HCT116 (cell line): Measurements from ENCODE around the gene CNTN4. TPM values are rescaled to one million over a fixed set of nuclear protein-coding genes. Genes with fewer than 3 reads are reported as not detected.

Experiments
- ATAC-seq: fragments of 200-7000 bp; cut with Tn5 transposase; 2 replicates; pipeline ENCODE4 v1.9.1; 2020; ENCODE audit warnings: mild to moderate bottlenecking, moderate library complexity
- BruUV-seq: library from RNA; stranded (reverse); fragments of 400-500 nt; replicated peaks from 2 replicates; lab custom pipeline; 2021; lab: Mats Ljungman, UMichigan
- CTCF ChIA-PET: fragments of 300-600 bp; sonication (Branson Sonifier 250); formaldehyde crosslinking; loops from one replicate; lab custom pipeline; 2021; ENCODE audit warnings: antibody characterized with exemption; lab: Charles Lee
- POLR2A ChIA-PET: fragments of 300-600, 350-600 bp; sonication (Branson Sonifier 250); formaldehyde crosslinking; loops from one replicate; lab custom pipeline; 2021; ENCODE audit warnings: antibody characterized with exemption; lab: Charles Lee
- RAD21 ChIA-PET, 2 experiments: fragments of 300-600 bp; sonication (Branson Sonifier 250); formaldehyde crosslinking; loops; one replicate each; lab custom pipeline; 2023; ENCODE audit warnings: low total read pairs in 2 of 2; ENCODE audit not compliant: uncharacterized antibody in 2 of 2, unreplicated experiment in 2 of 2, low non-redundant PET in 1 of 2; lab: Charles Lee
- DNase-seq: peaks from one replicate; pipeline ENCODE4 v3.0.0-alpha.2; 2010; ENCODE audit warnings: low read depth, low spot score
- H2AFZ ChIP-seq: fragments of 200-600 bp; shearing (Covaris generic), sonication (generic); 2 replicates; pipeline ENCODE4 v1.6.1; 2017; ENCODE audit warnings: low read depth, mixed run types, mixed read lengths, antibody characterized with exemption, low read length; ENCODE audit not compliant: poor library complexity, severe bottlenecking
- H3K27ac ChIP-seq: 2 replicates; pipeline ENCODE4 v1.5.1; 2012; ENCODE audit warnings: low read depth, low read length
- H3K27me3 ChIP-seq: fragments of 200-600 bp; sonication (generic); 2 replicates; pipeline ENCODE4 v1.6.1; 2016; ENCODE audit warnings: mixed run types, low read length, mixed read lengths; ENCODE audit not compliant: insufficient read depth
- H3K36me3 ChIP-seq, 2 experiments: fragments of 200-500 bp in 1 of 2; fragments of 200-600 bp in 1 of 2; sonication (Bioruptor generic) in 1 of 2; sonication (generic) in 1 of 2; 2 replicates each; pipeline versions ENCODE4 v1.5.1 to v1.6.1; 2014 to 2016; ENCODE audit warnings: low read length in 2 of 2, inconsistent platforms in 1 of 2, mixed read lengths in 1 of 2, mixed run types in 1 of 2; ENCODE audit not compliant: insufficient read depth in 2 of 2, control insufficient read depth in 1 of 2
- H3K4me1 ChIP-seq, 2 experiments: fragments of 200-600 bp in 1 of 2; sonication (generic) in 1 of 2; 2 replicates each; pipeline versions ENCODE4 v1.5.1 to v1.6.1; 2012 to 2017; ENCODE audit warnings: low read length in 2 of 2, inconsistent platforms in 1 of 2, mild to moderate bottlenecking in 1 of 2, mixed read lengths in 1 of 2, mixed run types in 1 of 2, moderate library complexity in 1 of 2; ENCODE audit not compliant: insufficient read depth in 2 of 2, control insufficient read depth in 1 of 2
- H3K4me2 ChIP-seq: fragments of 200-600 bp; sonication (generic); 2 replicates; pipeline ENCODE4 v1.6.1; 2017; ENCODE audit warnings: mixed run types, low read length, mixed read lengths
- H3K4me3 ChIP-seq, 2 experiments: fragments of 200-600 bp in 1 of 2; sonication (generic) in 1 of 2; replicated peaks in 1 of 2; 2 replicates each; pipeline ENCODE4 v1.5.1; 2011 to 2016; ENCODE audit warnings: low read length in 2 of 2, control low read depth in 1 of 2, low read depth in 1 of 2, mild to moderate bottlenecking in 1 of 2, mixed read lengths in 1 of 2, mixed run types in 1 of 2
- H3K79me2 ChIP-seq: fragments of 200-600 bp; sonication (generic); 2 replicates; pipeline ENCODE4 v1.6.1; 2017; ENCODE audit warnings: mild to moderate bottlenecking, mixed run types, low read length, moderate library complexity, mixed read lengths; ENCODE audit not compliant: insufficient read depth
- H3K9ac ChIP-seq: fragments of 200-600 bp; sonication (generic); 2 replicates; pipeline ENCODE4 v1.6.1; 2016; ENCODE audit warnings: low read length, mixed read lengths
- H3K9me2 ChIP-seq: fragments of 200-600 bp; sonication (generic), shearing (Covaris generic); 2 replicates; pipeline ENCODE4 v1.6.1; 2017; ENCODE audit warnings: mixed run types, mild to moderate bottlenecking, moderate library complexity; ENCODE audit not compliant: insufficient read depth
- H3K9me3 ChIP-seq, 2 experiments: fragments of 200-500 bp in 1 of 2; fragments of 200-600 bp in 1 of 2; sonication (Bioruptor generic) in 1 of 2; sonication (generic) in 1 of 2; 2 replicates each; pipeline ENCODE4 v1.6.1; 2014 to 2017; ENCODE audit warnings: low read length in 2 of 2, mixed read lengths in 2 of 2, inconsistent platforms in 1 of 2, low read depth in 1 of 2, mild to moderate bottlenecking in 1 of 2, mixed run types in 1 of 2, moderate library complexity in 1 of 2; ENCODE audit not compliant: control insufficient read depth in 1 of 2, insufficient read depth in 1 of 2
- H4K20me1 ChIP-seq: fragments of 200-600 bp; sonication (generic), shearing (Covaris generic); 2 replicates; pipeline ENCODE4 v1.6.1; 2017; ENCODE audit warnings: mixed run types, mild to moderate bottlenecking, moderate library complexity; ENCODE audit not compliant: insufficient read depth
- CEBPB ChIP-seq: IDR thresholded peaks from 2 replicates; pipeline ENCODE4 v1.6.1; 2012; ENCODE audit warnings: low read depth
- ELF1 ChIP-seq: IDR thresholded peaks from 2 replicates; pipeline ENCODE4 v1.6.1; 2012; ENCODE audit warnings: low read depth, borderline replicate concordance
- EZH2 ChIP-seq: fragments of 200-600 bp; sonication (generic); IDR thresholded peaks from 2 replicates; pipeline ENCODE4 v1.6.1; 2017; ENCODE audit warnings: antibody characterized with exemption, mixed run types
- JUND ChIP-seq: IDR thresholded peaks from 2 replicates; pipeline ENCODE4 v1.6.1; 2012
- POLR2A ChIP-seq: IDR thresholded peaks from 2 replicates; pipeline ENCODE4 v1.7.0; 2011; ENCODE audit warnings: borderline replicate concordance; ENCODE audit not compliant: insufficient read depth, insufficient read length; ENCODE audit errors: extremely low read depth
- POLR2AphosphoS5 ChIP-seq: IDR thresholded peaks from 2 replicates; pipeline ENCODE4 v1.6.1; 2011; ENCODE audit warnings: mild to moderate bottlenecking, low read depth, low read length, moderate library complexity
- REST ChIP-seq: IDR thresholded peaks from 2 replicates; pipeline ENCODE4 v1.6.1; 2012; ENCODE audit warnings: low read depth
- YY1 ChIP-seq: IDR thresholded peaks from 2 replicates; pipeline ENCODE4 v1.6.1; 2011; ENCODE audit warnings: low read length, low read depth, moderate library complexity, mild to moderate bottlenecking; ENCODE audit not compliant: insufficient replicate concordance; ENCODE audit errors: extremely low read depth
- intact Hi-C: fragments of 100-400 bp; cut with micrococcal nuclease; formaldehyde crosslinking; loops from 2 replicates; pipeline ENCODE4 v1.10.0; 2022
- total RNA-seq: library from RNA; stranded (reverse); gene quantifications from one replicate; pipeline ENCODE4 v1.2.1, GENCODE V29; 2021; ENCODE audit not compliant: unreplicated experiment
- TF ChIP-seq, protein P1 (sequence below): IDR thresholded peaks from 2 replicates; pipeline ENCODE4 v1.6.1; 2012

CNTN4 gene
- total RNA-seq, 1 experiment from 2014 or later = not detected

GRCh38 chr3:2856138-2857133 lies 757.8 kb downstream of the CNTN4 start:
- BruUV-seq = no TSS peak
- peaks cover 5 to 15% of the 10 kb centered on the region in 2 experiments; a peak in 2 of 4 replicates for H3K9me3 ChIP-seq
- DNase-seq = no peak
- no peaks in the 10 kb centered on the region for H3K36me3 ChIP-seq
- H3K27ac ChIP-seq = no peak overlapping the region
- no peaks in the 10 kb centered on the region for H3K27me3 ChIP-seq
- ChIA-PET POLR2A (no interaction called here), CTCF (no interaction called here), RAD21 (no interaction called here)
- no peak overlapping the region for H3K4me3 ChIP-seq
- intact Hi-C loops = no loop called here
- no peaks in the 10 kb centered on the region for H3K4me1 ChIP-seq
- H3K4me2 ChIP-seq = no peak overlapping the region
- ATAC-seq = no peak
- no peaks in the 10 kb centered on the region for H4K20me1 ChIP-seq
- H3K9me2 ChIP-seq = no peaks in the 10 kb centered on the region
- H3K79me2 ChIP-seq = no peaks in the 10 kb centered on the region
- TF ChIP-seq CEBPB (no peak), JUND (no peak), YY1 (no peak), ELF1 (no peak), EZH2 (no peak), REST (no peak), POLR2AphosphoS5 (no peak), POLR2A (no peak)
- TF ChIP-seq, protein P1, sequence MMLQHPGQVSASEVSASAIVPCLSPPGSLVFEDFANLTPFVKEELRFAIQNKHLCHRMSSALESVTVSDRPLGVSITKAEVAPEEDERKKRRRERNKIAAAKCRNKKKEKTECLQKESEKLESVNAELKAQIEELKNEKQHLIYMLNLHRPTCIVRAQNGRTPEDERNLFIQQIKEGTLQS = no peak
- H2AFZ ChIP-seq = no peak overlapping the region
- no peak overlapping the region for H3K9ac ChIP-seq
